Kidney epithelial cell (primary cell): Measurements from ENCODE around the gene MUC6. TPM values are rescaled to one million over a fixed set of nuclear protein-coding genes. Genes with fewer than 3 reads are reported as not detected.

Source experiments
- DNase-seq: peaks from one replicate; pipeline ENCODE4 v3.0.0-alpha.2; 2010; ENCODE audit warnings: low read depth
- H3K27me3 ChIP-seq: 2 replicates; pipeline ENCODE4 v1.6.0; 2011; ENCODE audit warnings: low read length; ENCODE audit not compliant: control insufficient read depth, insufficient read depth
- H3K36me3 ChIP-seq: 2 replicates; pipeline ENCODE4 v1.5.1; 2011; ENCODE audit warnings: low read length; ENCODE audit not compliant: control insufficient read depth, insufficient read depth
- H3K4me3 ChIP-seq: 2 replicates; pipeline ENCODE4 v1.5.1; 2011; ENCODE audit warnings: low read depth, mild to moderate bottlenecking, control low read depth, low read length
- total RNA-seq: library from RNA; depleted of rRNA; stranded (reverse); fragments of >200 nt; gene quantifications from 2 replicates; pipeline ENCODE4 v1.2.3, GENCODE V29; 2015
- TF ChIP-seq, protein P1 (sequence below): IDR thresholded peaks from 2 replicates; pipeline ENCODE4 v1.5.1; 2011; ENCODE audit warnings: mild to moderate bottlenecking, moderate library complexity, low read length, control low read depth, inconsistent platforms; ENCODE audit not compliant: insufficient read depth, poor library complexity, severe bottlenecking

Gene MUC6, protein sequence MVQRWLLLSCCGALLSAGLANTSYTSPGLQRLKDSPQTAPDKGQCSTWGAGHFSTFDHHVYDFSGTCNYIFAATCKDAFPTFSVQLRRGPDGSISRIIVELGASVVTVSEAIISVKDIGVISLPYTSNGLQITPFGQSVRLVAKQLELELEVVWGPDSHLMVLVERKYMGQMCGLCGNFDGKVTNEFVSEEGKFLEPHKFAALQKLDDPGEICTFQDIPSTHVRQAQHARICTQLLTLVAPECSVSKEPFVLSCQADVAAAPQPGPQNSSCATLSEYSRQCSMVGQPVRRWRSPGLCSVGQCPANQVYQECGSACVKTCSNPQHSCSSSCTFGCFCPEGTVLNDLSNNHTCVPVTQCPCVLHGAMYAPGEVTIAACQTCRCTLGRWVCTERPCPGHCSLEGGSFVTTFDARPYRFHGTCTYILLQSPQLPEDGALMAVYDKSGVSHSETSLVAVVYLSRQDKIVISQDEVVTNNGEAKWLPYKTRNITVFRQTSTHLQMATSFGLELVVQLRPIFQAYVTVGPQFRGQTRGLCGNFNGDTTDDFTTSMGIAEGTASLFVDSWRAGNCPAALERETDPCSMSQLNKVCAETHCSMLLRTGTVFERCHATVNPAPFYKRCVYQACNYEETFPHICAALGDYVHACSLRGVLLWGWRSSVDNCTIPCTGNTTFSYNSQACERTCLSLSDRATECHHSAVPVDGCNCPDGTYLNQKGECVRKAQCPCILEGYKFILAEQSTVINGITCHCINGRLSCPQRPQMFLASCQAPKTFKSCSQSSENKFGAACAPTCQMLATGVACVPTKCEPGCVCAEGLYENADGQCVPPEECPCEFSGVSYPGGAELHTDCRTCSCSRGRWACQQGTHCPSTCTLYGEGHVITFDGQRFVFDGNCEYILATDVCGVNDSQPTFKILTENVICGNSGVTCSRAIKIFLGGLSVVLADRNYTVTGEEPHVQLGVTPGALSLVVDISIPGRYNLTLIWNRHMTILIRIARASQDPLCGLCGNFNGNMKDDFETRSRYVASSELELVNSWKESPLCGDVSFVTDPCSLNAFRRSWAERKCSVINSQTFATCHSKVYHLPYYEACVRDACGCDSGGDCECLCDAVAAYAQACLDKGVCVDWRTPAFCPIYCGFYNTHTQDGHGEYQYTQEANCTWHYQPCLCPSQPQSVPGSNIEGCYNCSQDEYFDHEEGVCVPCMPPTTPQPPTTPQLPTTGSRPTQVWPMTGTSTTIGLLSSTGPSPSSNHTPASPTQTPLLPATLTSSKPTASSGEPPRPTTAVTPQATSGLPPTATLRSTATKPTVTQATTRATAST (N-terminal part only)
- total RNA-seq, result under 0.01 TPM in 1 of 2 replicates, not detected in the other

DNA sequence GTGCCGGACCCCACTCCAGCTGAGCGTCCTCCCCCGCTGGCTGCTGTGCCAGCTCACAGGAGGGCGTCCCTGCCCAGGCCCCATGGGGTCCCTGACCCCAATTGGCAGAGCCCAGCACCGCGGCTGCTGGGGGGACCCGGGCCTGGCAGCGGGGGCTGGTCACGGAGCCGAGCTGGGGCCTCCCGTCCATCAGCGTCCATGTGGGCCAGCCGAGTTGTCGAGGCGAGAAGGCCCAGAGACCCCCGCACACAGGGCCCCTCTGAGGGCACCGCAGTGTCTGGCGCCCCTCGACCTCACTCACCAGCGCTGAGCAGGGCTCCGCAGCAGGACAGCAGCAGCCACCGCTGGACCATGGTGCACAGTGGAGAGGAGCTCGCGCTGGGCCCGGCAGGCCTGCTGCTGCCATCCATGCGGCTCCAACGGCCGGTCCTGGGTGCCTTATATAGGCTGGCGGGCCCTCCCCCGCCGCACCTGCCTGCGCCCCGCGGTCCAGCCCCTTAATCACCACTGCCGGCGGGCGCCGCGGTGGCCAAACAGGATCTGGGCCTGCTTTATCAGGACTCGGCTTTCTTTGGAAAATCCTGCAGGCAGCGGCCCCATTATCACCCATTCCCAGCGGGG lies at the start of gene MUC6:
MUC6 (minus strand) TSS at position 416 of the 621 bp plus-strand sequence; CDS start at position 353, 63 bp downstream.
- no peak within 1 kb of the TSS for H3K4me3 ChIP-seq
- DNase-seq, result no peak
- H3K36me3 ChIP-seq, result no peaks in the 10 kb centered on the region
- peaks cover 21% of the 10 kb centered on the region for H3K27me3 ChIP-seq
- TF ChIP-seq, protein P1, sequence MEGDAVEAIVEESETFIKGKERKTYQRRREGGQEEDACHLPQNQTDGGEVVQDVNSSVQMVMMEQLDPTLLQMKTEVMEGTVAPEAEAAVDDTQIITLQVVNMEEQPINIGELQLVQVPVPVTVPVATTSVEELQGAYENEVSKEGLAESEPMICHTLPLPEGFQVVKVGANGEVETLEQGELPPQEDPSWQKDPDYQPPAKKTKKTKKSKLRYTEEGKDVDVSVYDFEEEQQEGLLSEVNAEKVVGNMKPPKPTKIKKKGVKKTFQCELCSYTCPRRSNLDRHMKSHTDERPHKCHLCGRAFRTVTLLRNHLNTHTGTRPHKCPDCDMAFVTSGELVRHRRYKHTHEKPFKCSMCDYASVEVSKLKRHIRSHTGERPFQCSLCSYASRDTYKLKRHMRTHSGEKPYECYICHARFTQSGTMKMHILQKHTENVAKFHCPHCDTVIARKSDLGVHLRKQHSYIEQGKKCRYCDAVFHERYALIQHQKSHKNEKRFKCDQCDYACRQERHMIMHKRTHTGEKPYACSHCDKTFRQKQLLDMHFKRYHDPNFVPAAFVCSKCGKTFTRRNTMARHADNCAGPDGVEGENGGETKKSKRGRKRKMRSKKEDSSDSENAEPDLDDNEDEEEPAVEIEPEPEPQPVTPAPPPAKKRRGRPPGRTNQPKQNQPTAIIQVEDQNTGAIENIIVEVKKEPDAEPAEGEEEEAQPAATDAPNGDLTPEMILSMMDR, result no peak

DNA sequence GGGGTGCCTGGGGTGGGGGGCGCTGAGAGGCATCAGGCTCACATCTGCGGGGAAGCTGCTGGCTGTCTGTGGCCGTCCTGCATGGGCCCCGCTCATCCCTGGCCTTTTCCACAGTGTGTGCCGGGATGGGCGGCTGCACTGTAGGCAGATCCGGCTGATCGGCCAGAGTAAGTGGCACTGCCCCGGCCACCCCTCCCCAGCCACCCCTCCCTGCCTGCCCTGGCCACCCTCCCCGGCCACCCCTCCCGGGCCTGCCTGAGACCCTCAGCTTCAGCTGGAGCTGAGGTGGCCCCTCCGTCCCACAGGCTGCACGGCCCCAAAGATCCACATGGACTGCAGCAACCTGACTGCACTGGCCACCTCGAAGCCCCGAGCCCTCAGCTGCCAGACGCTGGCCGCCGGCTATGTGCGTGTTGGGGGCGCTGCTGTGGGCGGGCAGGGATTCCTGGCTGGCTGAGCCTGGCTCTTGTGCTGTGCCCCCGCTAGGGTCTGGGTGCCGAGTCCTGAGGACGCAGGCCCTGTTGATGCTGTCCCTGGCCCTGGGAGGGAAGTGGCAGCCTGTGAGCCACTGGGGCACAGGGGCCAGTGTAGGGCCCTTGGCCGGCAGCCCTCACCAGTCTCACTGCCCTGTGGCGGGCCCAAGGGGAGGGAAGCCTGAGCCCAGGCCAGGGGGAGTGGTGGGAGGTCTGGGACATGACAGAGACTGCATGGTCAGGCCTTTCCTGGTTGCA lies 49.1 kb upstream of the MUC6 start:
- no peak overlapping the region for H3K4me3 ChIP-seq

DNA sequence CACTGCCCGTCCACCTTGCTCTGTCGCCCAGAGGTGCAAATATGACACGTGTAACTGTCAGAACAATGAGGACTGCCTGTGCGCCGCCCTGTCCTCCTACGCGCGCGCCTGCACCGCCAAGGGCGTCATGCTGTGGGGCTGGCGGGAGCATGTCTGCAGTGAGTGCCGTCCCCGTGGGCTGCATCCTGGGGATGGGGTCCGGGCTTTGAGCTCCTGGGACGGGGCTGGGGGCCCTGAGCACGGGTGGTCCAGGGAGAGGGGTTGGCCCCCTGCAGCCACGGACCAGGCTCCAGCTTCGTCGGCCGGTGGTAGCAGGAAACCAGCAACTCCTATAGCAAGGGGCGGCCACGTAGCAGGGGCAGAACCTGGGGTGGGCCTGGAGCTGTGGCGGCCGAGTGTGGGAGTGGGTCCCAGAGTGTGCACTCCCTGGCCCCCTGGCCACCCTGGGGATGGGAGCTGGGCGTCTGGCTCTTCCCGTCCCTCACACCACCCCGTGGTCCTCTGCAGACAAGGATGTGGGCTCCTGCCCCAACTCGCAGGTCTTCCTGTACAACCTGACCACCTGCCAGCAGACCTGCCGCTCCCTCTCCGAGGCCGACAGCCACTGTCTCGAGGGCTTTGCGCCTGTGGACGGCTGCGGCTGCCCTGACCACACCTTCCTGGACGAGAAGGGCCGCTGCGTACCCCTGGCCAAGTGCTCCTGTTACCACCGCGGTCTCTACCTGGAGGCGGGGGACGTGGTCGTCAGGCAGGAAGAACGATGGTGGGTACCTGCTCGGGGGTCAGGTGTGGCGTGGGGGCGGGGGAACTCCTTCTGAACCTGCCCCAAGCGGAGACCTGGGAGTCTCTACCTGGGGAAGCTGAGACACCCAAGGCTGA lies 48.3 kb upstream of the MUC6 start:
- peaks cover 2% of the 10 kb centered on the region for H3K27me3 ChIP-seq
- TF ChIP-seq, protein P1, result no peak
- H3K4me3 ChIP-seq, result no peak overlapping the region
- no peaks in the 10 kb centered on the region for H3K36me3 ChIP-seq
- no peak for DNase-seq

More for the DNA sequence above, 49.1 kb upstream of the MUC6 start:
- Histone ChIP-seq H3K27me3 (peaks cover 2% of the 10 kb centered on the region), H3K36me3 (no peaks in the 10 kb centered on the region)
- TF ChIP-seq, protein P1, result no peak
- DNase-seq, result no peak

DNA sequence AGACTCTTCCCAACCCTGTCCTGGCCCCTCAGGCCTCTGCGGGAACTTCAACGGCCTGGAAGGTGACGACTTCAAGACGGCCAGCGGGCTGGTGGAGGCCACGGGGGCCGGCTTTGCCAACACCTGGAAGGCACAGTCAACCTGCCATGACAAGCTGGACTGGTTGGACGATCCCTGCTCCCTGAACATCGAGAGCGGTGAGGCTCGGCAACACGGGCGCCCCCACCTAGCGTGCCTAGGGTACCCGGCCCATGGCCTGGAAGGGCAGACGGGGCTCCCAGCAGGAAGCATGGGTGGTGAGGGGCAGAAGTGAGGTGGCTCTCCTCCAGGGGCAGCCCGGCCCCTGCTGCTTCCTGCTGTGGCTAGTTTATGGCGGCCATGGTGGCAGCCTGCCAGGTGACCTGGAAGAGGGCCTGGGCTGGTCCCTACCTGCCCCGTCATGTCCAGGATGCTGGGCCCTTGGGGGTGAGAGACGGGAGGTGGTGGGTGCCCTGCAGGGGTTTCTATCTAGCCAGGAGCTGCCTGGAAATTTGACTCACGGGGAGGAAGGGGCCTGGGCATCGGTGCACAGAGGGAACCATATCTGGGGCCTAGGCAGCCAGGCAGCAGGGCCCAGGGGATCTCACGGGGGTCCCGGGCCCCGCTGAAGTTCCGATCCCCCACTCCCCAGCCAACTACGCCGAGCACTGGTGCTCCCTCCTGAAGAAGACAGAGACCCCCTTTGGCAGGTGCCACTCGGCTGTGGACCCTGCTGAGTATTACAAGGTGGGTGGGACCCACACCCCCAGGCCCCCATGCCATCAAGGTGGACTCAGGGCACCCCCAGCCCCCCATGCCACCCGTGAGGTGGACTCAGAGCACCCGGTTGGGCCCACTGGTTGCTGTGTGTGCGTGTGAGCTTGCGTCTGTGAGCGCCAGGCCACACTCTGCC lies 47.4 kb upstream of the MUC6 start:
- Histone ChIP-seq H3K36me3 (no peaks in the 10 kb centered on the region), H3K27me3 (peaks cover 2% of the 10 kb centered on the region), H3K4me3 (no peak overlapping the region)
- TF ChIP-seq, protein P1, result no peak
- no peak for DNase-seq
